HepG2 (cell line): ENCODE data around the gene VEGFA. TPM values are rescaled to one million over a fixed set of nuclear protein-coding genes. Genes with fewer than 3 reads are reported as not detected.

Source experiments
- AGO1 ChIP-seq: fragments of 200-400 bp; formaldehyde crosslinking; IDR thresholded peaks from 2 replicates; pipeline ENCODE4 v1.6.1; 2017; ENCODE audit warnings: mild to moderate bottlenecking, low read depth, low read length, moderate library complexity; ENCODE audit not compliant: poor library complexity, severe bottlenecking
- CCDC6 ChIP-seq: sonication (generic); formaldehyde crosslinking; IDR thresholded peaks from 2 replicates; pipeline ENCODE4 v1.8.1; 2022; ENCODE audit warnings: mild to moderate bottlenecking, missing genetic modification reagents, moderate library complexity
- FOXA3 ChIP-seq: IDR thresholded peaks from 2 replicates; pipeline ENCODE4 v1.6.1; 2016; ENCODE audit warnings: missing genetic modification reagents, missing compliant biosample characterization
- GABPA ChIP-seq, 2 experiments: IDR thresholded peaks; 2 replicates each; pipeline ENCODE4 v1.6.1; 2011 to 2016; ENCODE audit warnings: low read depth in 2 of 2, low read length in 1 of 2, missing biosample characterization in 1 of 2, missing genetic modification characterization in 1 of 2
- HMG20A ChIP-seq: IDR thresholded peaks from 2 replicates; pipeline ENCODE4 v1.6.1; 2016; ENCODE audit warnings: borderline replicate concordance
- IRF2 ChIP-seq: IDR thresholded peaks from 2 replicates; pipeline ENCODE4 v1.6.1; 2018; ENCODE audit warnings: missing genetic modification reagents, missing compliant biosample characterization
- PBX2 ChIP-seq: IDR thresholded peaks from 2 replicates; pipeline ENCODE4 v1.6.1; 2016; ENCODE audit warnings: control low read depth
- PPARG ChIP-seq: conservative IDR thresholded peaks from 2 replicates; pipeline ENCODE4 v1.6.1; 2016; ENCODE audit warnings: missing biosample characterization, missing genetic modification reagents
- PRPF4 ChIP-seq: fragments of 200-400 bp; formaldehyde crosslinking; IDR thresholded peaks from 2 replicates; pipeline ENCODE4 v1.6.1; 2016; ENCODE audit warnings: low read length, low read depth; ENCODE audit not compliant: poor library complexity, severe bottlenecking
- RBFOX2 ChIP-seq: fragments of 200-400 bp; formaldehyde crosslinking; IDR thresholded peaks from 2 replicates; pipeline ENCODE4 v1.6.1; 2017; ENCODE audit warnings: low read depth, mild to moderate bottlenecking, low read length
- RBM39 ChIP-seq: fragments of 200-400 bp; formaldehyde crosslinking; IDR thresholded peaks from one replicate; pipeline ENCODE4 v1.6.1; 2018; ENCODE audit warnings: antibody characterized with exemption, mild to moderate bottlenecking, low read depth, low read length; ENCODE audit not compliant: poor library complexity, severe bottlenecking
- SIN3A ChIP-seq: IDR thresholded peaks from 2 replicates; pipeline ENCODE4 v1.6.1; 2011; ENCODE audit warnings: low read depth, mild to moderate bottlenecking, control low read depth, low read length, borderline replicate concordance
- TBX2 ChIP-seq: sonication (generic); formaldehyde crosslinking; IDR thresholded peaks from 2 replicates; pipeline ENCODE4 v1.5.0; 2020; ENCODE audit warnings: missing genetic modification reagents, mild to moderate bottlenecking, borderline replicate concordance
- TEAD2 ChIP-seq: sonication (generic); formaldehyde crosslinking; IDR thresholded peaks from 2 replicates; pipeline ENCODE4 v1.9.0; 2021; ENCODE audit warnings: missing genetic modification reagents
- ZBTB42 ChIP-seq: sonication (generic); formaldehyde crosslinking; IDR thresholded peaks from 2 replicates; pipeline ENCODE4 v1.5.0; 2020; ENCODE audit warnings: mild to moderate bottlenecking, missing genetic modification reagents
- ZFX ChIP-seq: sonication (generic); formaldehyde crosslinking; IDR thresholded peaks from 2 replicates; pipeline ENCODE4 v1.4.0; 2020; ENCODE audit warnings: mild to moderate bottlenecking, low read depth, missing genetic modification reagents, moderate library complexity
- ZNF33A ChIP-seq: sonication (generic); formaldehyde crosslinking; IDR thresholded peaks from 2 replicates; pipeline ENCODE4 v1.5.1; 2020; ENCODE audit warnings: missing genetic modification reagents, mild to moderate bottlenecking, moderate library complexity, borderline replicate concordance
- ZNF430 ChIP-seq: sonication (generic); formaldehyde crosslinking; IDR thresholded peaks from 2 replicates; pipeline ENCODE4 v1.9.0; 2021; ENCODE audit warnings: mild to moderate bottlenecking, missing genetic modification reagents
- ZNF432 ChIP-seq: sonication (generic); formaldehyde crosslinking; IDR thresholded peaks from 2 replicates; pipeline ENCODE4 v1.5.0; 2020; ENCODE audit warnings: missing genetic modification reagents, mild to moderate bottlenecking, borderline replicate concordance
- ZNF547 ChIP-seq: sonication (generic); formaldehyde crosslinking; IDR thresholded peaks from 2 replicates; pipeline ENCODE4 v1.5.1; 2020; ENCODE audit warnings: mild to moderate bottlenecking, missing genetic modification reagents
- ZNF558 ChIP-seq: sonication (generic); formaldehyde crosslinking; IDR thresholded peaks from 2 replicates; pipeline ENCODE4 v1.9.0; 2022; ENCODE audit warnings: mild to moderate bottlenecking, missing genetic modification reagents, borderline replicate concordance
- ZNF644 ChIP-seq: IDR thresholded peaks from 2 replicates; pipeline ENCODE4 v1.6.1; 2016; ENCODE audit warnings: low read depth
- ZNF816 ChIP-seq: sonication (generic); formaldehyde crosslinking; IDR thresholded peaks from 2 replicates; pipeline ENCODE4 v1.8.0; 2022; ENCODE audit warnings: missing genetic modification reagents, mild to moderate bottlenecking, borderline replicate concordance
- ZNF850 ChIP-seq: sonication (generic); formaldehyde crosslinking; conservative IDR thresholded peaks from 2 replicates; pipeline ENCODE4 v1.9.0; 2021; ENCODE audit warnings: mild to moderate bottlenecking, missing genetic modification reagents
- ZNF879 ChIP-seq: sonication (generic); formaldehyde crosslinking; IDR thresholded peaks from 2 replicates; pipeline ENCODE4 v1.8.1; 2023; ENCODE audit warnings: missing genetic modification reagents
- polyA plus RNA-seq, 8 experiments: library from polyadenylated mRNA; depleted of rRNA in 3 of 8; stranded (reverse) in 7 of 8; unstranded in 1 of 8; fragments of >200 nt; fragmentation: Illumina TruSeq in 4 of 8; extraction: Trizol in 4 of 8; gene quantifications; 2 replicates each; pipeline versions ENCODE4 v1.2.1 to v1.2.3, GENCODE V29; 2011 to 2016; ENCODE audit warnings: low read depth in 4 of 8, missing spikeins in 1 of 8, mixed read lengths in 1 of 8; ENCODE audit not compliant: insufficient read depth in 1 of 8
- total RNA-seq, 5 experiments: library from RNA; depleted of rRNA; stranded (reverse); fragments of >200 nt; fragmentation: Illumina TruSeq; extraction: Trizol; gene quantifications; 2 replicates each; pipeline ENCODE4 v1.2.3, GENCODE V29; 2016; ENCODE audit warnings: low read depth in 1 of 5
- TF ChIP-seq, protein P1 (sequence below): sonication (generic); formaldehyde crosslinking; IDR thresholded peaks from 2 replicates; pipeline ENCODE4 v1.4.0; 2020; ENCODE audit warnings: missing genetic modification reagents, borderline replicate concordance

The VEGFA gene
- total and polyA plus RNA-seq, 2 of the 13 experiments (the other 11 are each of a cell fraction or from before 2014, with no cell fraction given): 68.1 to 629 TPM

DNA sequence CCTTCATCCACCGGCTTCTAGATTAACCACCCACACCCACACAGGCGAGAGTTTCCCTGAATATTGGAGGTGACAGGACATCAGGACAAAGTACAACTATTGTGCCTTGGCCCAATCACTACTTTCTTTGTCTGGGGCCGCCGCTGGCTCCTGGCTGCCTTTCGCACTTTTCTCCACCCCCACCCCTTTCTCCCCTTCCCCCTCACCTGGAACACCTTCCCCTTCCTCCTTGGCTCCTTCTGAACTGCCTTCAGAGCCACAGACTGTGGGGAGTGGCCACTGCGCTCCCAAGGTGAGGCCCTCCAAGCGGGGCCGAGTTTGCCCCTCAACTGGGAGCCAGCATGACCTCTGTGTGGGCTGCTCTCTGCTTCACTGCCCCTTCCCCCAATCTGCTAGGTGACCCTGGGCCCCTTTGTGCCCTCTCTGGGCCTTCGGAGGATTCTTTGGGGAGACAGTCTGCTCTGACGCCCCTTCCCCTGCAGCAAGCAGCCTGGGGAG lies 3.0 kb upstream of the VEGFA start (continued):
- TF ChIP-seq ZNF547 (CRISPR knock-in tag) (no peak), RBM39 (no peak), SIN3A (0 out of 2 replicates have a peak, but pooled peaks have one; percentile 37), ZNF644 (0 out of 2 replicates have a peak, but pooled peaks have one; percentile 33), RBFOX2 (no peak), PRPF4 (peak; percentile 82), AGO1 (no peak), GABPA (IDR thresholded peaks at IDR 0.05; ENCODE audit: low read depth, low read length) (no peak), GABPA (CRISPR knock-in tag; IDR thresholded peaks at IDR 0.05; ENCODE audit: low read depth) (no peak), CCDC6 (CRISPR knock-in tag) (no peak), ZFX (CRISPR knock-in tag) (peak; percentile 20; the same call in 1 of the 2 replicates), IRF2 (CRISPR knock-in tag) (no peak), ZNF33A (CRISPR knock-in tag) (no peak), PPARG (CRISPR knock-in tag) (0 out of 2 replicates have a peak, but pooled peaks have one; percentile 57), TEAD2 (no peak), ZNF430 (CRISPR knock-in tag) (no peak), ZNF816 (CRISPR knock-in tag) (no peak), ZNF432 (CRISPR knock-in tag) (no peak), FOXA3 (CRISPR knock-in tag) (0 out of 2 replicates have a peak, but pooled peaks have one; percentile 13), ZBTB42 (no peak), TBX2 (peak; percentile 68), HMG20A (CRISPR knock-in tag) (peak; percentile 49; the same call in 1 of the 2 replicates), PBX2 (CRISPR knock-in tag) (no peak), ZNF850 (CRISPR knock-in tag) (no peak), ZNF879 (CRISPR knock-in tag) (no peak), ZNF558 (CRISPR knock-in tag) (no peak)
- TF ChIP-seq, protein P1, sequence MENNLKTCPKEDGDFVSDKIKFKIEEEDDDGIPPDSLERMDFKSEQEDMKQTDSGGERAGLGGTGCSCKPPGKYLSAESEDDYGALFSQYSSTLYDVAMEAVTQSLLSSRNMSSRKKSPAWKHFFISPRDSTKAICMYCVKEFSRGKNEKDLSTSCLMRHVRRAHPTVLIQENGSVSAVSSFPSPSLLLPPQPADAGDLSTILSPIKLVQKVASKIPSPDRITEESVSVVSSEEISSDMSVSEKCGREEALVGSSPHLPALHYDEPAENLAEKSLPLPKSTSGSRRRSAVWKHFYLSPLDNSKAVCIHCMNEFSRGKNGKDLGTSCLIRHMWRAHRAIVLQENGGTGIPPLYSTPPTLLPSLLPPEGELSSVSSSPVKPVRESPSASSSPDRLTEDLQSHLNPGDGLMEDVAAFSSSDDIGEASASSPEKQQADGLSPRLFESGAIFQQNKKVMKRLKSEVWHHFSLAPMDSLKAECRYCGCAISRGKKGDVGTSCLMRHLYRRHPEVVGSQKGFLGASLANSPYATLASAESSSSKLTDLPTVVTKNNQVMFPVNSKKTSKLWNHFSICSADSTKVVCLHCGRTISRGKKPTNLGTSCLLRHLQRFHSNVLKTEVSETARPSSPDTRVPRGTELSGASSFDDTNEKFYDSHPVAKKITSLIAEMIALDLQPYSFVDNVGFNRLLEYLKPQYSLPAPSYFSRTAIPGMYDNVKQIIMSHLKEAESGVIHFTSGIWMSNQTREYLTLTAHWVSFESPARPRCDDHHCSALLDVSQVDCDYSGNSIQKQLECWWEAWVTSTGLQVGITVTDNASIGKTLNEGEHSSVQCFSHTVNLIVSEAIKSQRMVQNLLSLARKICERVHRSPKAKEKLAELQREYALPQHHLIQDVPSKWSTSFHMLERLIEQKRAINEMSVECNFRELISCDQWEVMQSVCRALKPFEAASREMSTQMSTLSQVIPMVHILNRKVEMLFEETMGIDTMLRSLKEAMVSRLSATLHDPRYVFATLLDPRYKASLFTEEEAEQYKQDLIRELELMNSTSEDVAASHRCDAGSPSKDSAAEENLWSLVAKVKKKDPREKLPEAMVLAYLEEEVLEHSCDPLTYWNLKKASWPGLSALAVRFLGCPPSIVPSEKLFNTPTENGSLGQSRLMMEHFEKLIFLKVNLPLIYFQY: 0 out of 2 replicates have a peak, but pooled peaks have one; percentile 27
